GM12864 (cell line): ENCODE results near the gene NODAL.
"Not testable (repeated sequence)": the region's sequence is repeated elsewhere in the genome, so short reads cannot be mapped to it uniquely, and the experiment has no call there.

Experiments used
- DNase-seq: peaks from one replicate; pipeline ENCODE4 v3.0.0-alpha.2; 2011; ENCODE audit warnings: low read depth
- H3K4me3 ChIP-seq: 2 replicates; pipeline ENCODE4 v1.5.1; 2011; ENCODE audit warnings: mild to moderate bottlenecking, low read depth, low read length, control low read depth
- TF ChIP-seq, protein P1 (sequence below): IDR thresholded peaks from 2 replicates; pipeline ENCODE4 v1.5.1; 2011; ENCODE audit warnings: low read depth, mild to moderate bottlenecking, moderate library complexity, low read length, control low read depth, inconsistent platforms; ENCODE audit errors: missing control alignments

Gene NODAL

DNA sequence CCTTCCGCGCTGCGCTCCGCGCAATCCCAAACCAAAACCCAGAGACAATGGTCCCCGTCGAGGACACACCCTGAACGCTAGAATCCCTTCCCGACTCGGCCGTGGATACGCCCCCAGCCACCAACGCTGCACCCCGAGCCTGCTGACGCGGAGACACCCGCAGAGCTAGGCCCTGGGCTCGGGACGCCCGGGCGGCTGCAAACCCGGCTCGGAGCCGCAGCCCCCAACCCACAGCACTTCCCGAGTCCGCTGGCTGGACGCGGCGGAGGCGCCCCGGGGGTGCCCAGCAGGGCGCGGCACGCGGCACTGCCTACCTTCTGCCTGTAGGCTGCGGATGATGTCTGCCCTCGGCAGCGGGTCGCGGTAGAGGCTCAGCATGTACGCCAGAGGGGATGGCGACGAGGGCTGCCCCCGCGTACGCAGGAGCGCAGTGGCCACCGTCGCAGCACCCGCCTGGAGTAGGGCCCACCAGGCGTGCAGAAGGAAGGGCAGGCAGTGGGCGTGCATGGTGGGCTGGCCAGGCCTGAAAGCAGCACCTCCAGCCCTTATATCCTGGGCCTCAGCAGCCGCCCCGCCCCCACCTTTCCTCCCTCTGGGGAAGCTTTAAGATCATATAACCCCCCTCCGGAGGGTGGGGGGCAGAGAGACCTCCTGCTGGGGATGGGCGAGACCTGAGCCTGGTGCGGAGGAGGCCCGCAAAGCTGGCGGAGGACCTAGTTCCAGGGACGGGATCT lies at the start of gene NODAL:
TSS of gene NODAL (minus strand) at position 521 of the 734 bp plus-strand sequence. CDS start at position 507, 14 bp downstream.
- TF ChIP-seq, protein P1, sequence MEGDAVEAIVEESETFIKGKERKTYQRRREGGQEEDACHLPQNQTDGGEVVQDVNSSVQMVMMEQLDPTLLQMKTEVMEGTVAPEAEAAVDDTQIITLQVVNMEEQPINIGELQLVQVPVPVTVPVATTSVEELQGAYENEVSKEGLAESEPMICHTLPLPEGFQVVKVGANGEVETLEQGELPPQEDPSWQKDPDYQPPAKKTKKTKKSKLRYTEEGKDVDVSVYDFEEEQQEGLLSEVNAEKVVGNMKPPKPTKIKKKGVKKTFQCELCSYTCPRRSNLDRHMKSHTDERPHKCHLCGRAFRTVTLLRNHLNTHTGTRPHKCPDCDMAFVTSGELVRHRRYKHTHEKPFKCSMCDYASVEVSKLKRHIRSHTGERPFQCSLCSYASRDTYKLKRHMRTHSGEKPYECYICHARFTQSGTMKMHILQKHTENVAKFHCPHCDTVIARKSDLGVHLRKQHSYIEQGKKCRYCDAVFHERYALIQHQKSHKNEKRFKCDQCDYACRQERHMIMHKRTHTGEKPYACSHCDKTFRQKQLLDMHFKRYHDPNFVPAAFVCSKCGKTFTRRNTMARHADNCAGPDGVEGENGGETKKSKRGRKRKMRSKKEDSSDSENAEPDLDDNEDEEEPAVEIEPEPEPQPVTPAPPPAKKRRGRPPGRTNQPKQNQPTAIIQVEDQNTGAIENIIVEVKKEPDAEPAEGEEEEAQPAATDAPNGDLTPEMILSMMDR, result no peak
- no peak within 1 kb of the TSS for H3K4me3 ChIP-seq
- DNase-seq, result no peak

GRCh38 chr10:70490142-70490541 lies 48.7 kb upstream of the NODAL start:
- TF ChIP-seq, protein P1, result no peak
- no peak overlapping the region for H3K4me3 ChIP-seq
- no peak for DNase-seq

DNA sequence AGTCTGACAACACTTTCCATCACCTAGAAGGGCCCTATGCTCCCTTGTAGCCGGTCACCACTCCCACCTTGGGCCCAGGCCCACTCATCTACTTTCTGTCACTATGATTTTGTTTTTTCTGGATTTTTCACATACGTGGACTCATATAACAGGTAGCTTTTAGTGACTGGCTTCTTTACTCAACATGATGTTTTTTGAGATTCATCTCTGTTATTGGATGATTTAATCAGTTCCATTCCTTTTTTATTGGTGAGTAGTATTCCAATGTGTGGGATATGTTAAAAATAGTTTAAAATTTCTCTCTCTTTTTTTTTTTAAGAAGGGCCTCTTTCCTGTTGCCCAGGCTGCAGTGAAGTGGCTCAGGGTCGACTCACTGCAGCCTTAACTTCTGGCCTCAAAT lies 46.3 kb upstream of the NODAL start:
- no peak for DNase-seq
- TF ChIP-seq, protein P1, result no peak
- no peak overlapping the region for H3K4me3 ChIP-seq

GRCh38 chr10:70483872-70484271 lies 42.4 kb upstream of the NODAL start:
- not testable (repeated sequence) for H3K4me3 ChIP-seq, DNase-seq

GRCh38 chr10:70482982-70483760 lies 41.7 kb upstream of the NODAL start:
- TF ChIP-seq, protein P1, result no peak
- no peak for DNase-seq
- H3K4me3 ChIP-seq, result no peak overlapping the region

GRCh38 chr10:70481831-70482530 lies 40.5 kb upstream of the NODAL start:
- no peak overlapping the region for H3K4me3 ChIP-seq
- TF ChIP-seq, protein P1, result no peak
- DNase-seq, result no peak

- DNase-seq, result no peak
- no peak overlapping the region for H3K4me3 ChIP-seq
- TF ChIP-seq, protein P1, result no peak
Observed at GRCh38 chr10:70481105-70481504, 39.6 kb upstream of the NODAL start.
